Epithelial cell of esophagus (primary cell): ENCODE data around the gene ZNF277.

Source experiments
- DNase-seq: peaks from one replicate; pipeline ENCODE4 v3.0.0; 2010; ENCODE audit warnings: low read depth
- H3K4me3 ChIP-seq: 2 replicates; pipeline ENCODE4 v1.5.1; 2011; ENCODE audit warnings: mild to moderate bottlenecking, low read length, control low read depth
- CTCF ChIP-seq: IDR thresholded peaks from 2 replicates; pipeline ENCODE4 v1.5.1; 2011; ENCODE audit warnings: low read depth, mild to moderate bottlenecking, low read length, control low read depth, inconsistent platforms; ENCODE audit not compliant: insufficient read depth; ENCODE audit errors: missing control alignments

The ZNF277 gene

GRCh38 chr7:112267944-112268691, 61.6 kb downstream of the ZNF277 start:
- no peak for DNase-seq
- TF ChIP-seq CTCF: no peak
- H3K4me3 ChIP-seq: no peak overlapping the region

GRCh38 chr7:112271162-112271561, 64.7 kb downstream of the ZNF277 start:
- no peak for TF ChIP-seq CTCF
- DNase-seq: no peak

GRCh38 chr7:112272921-112273561, 66.5 kb downstream of the ZNF277 start:
- no peak for DNase-seq
- H3K4me3 ChIP-seq: no peak overlapping the region
- TF ChIP-seq CTCF: no peak

More at GRCh38 chr7:112271162-112271561, 64.7 kb downstream of the ZNF277 start:
- H3K4me3 ChIP-seq: no peak overlapping the region

GRCh38 chr7:112279042-112279441, 72.5 kb downstream of the ZNF277 start:
- H3K4me3 ChIP-seq: no peak overlapping the region
- DNase-seq: no peak
- no peak for TF ChIP-seq CTCF

- H3K4me3 ChIP-seq: no peak overlapping the region
- DNase-seq: no peak
- TF ChIP-seq CTCF: no peak
Observed at GRCh38 chr7:112280267-112280666, 73.8 kb downstream of the ZNF277 start.

GRCh38 chr7:112282476-112283188, 76.1 kb downstream of the ZNF277 start:
- no peak for TF ChIP-seq CTCF
- DNase-seq: peak; percentile 4

More at GRCh38 chr7:112282476-112283188, 76.1 kb downstream of the ZNF277 start:
- no peak overlapping the region for H3K4me3 ChIP-seq
